Measurements from ENCODE around the gene DRGX. TPM values are rescaled to one million over a fixed set of nuclear protein-coding genes. Genes with fewer than 3 reads are reported as not detected.
A peak's percentile ranks its signal among the peaks of the same experiment; 100 is the strongest.

DRGX gene
- total RNA-seq, 1 donor from 2014 or later: not detected

- no peaks in the 10 kb centered on the region for H3K9me3 Mint-ChIP-seq
- no peak overlapping the region for H3K27ac Mint-ChIP-seq
- H3K36me3 Mint-ChIP-seq (ENCODE audit: low read depth): no peaks in the 10 kb centered on the region
- H3K4me1 Mint-ChIP-seq (ENCODE audit: low read depth): no peaks in the 10 kb centered on the region
- intact Hi-C loops (cut with micrococcal nuclease): loop anchor here (10.0 kb wide), 1 partner anchor 746 kb away; no protein-coding TSS in a partner anchor
- no peak for DNase-seq (ENCODE audit: low spot score)
- no peak overlapping the region for H3K4me3 Mint-ChIP-seq
- H3K27me3 Mint-ChIP-seq (ENCODE audit: insufficient read depth): peaks cover 56% of the 10 kb centered on the region
Observed at GRCh38 chr10:49400365-49400764, 4.5 kb upstream of the DRGX start.

- intact Hi-C loops (cut with micrococcal nuclease): loop anchor here (1.0 kb wide), 1 partner anchor 208 kb away; no protein-coding TSS in a partner anchor
- no peaks in the 10 kb centered on the region for H3K9me3 Mint-ChIP-seq
- no peaks in the 10 kb centered on the region for H3K36me3 Mint-ChIP-seq (ENCODE audit: low read depth)
- H3K4me1 Mint-ChIP-seq (ENCODE audit: low read depth): no peaks in the 10 kb centered on the region
- peaks cover 62% of the 10 kb centered on the region for H3K27me3 Mint-ChIP-seq (ENCODE audit: insufficient read depth)
- DNase-seq (ENCODE audit: low spot score): no peak
- no peak overlapping the region for H3K27ac Mint-ChIP-seq
- peak overlapping the region; percentile 54 for H3K4me3 Mint-ChIP-seq
Observed at GRCh38 chr10:49398986-49399385, 3.1 kb upstream of the DRGX start.

- Mint-ChIP-seq H3K27ac (no peak overlapping the region), H3K36me3 (ENCODE audit: low read depth) (no peaks in the 10 kb centered on the region), H3K4me3 (peak overlapping the region; percentile 54), H3K4me1 (ENCODE audit: low read depth) (no peaks in the 10 kb centered on the region), H3K27me3 (ENCODE audit: insufficient read depth) (peaks cover 65% of the 10 kb centered on the region), H3K9me3 (no peaks in the 10 kb centered on the region)
- peak; percentile 23 for DNase-seq (ENCODE audit: low spot score)
- intact Hi-C loops (cut with micrococcal nuclease): loop anchor here (1.0 kb wide), 1 partner anchor 209 kb away; no protein-coding TSS in a partner anchor
Observed at GRCh38 chr10:49398000-49398861, 2.3 kb upstream of the DRGX start.

GRCh38 chr10:49397036-49397999, 1.4 kb upstream of the DRGX start:
- Mint-ChIP-seq H3K4me3 (no peak overlapping the region), H3K36me3 (ENCODE audit: low read depth) (no peaks in the 10 kb centered on the region), H3K27ac (no peak overlapping the region), H3K9me3 (no peaks in the 10 kb centered on the region), H3K4me1 (ENCODE audit: low read depth) (no peaks in the 10 kb centered on the region), H3K27me3 (ENCODE audit: insufficient read depth) (peaks cover 67% of the 10 kb centered on the region)
- intact Hi-C loops (cut with micrococcal nuclease): no loop called here
- DNase-seq (ENCODE audit: low spot score): no peak

- H3K4me3 Mint-ChIP-seq: no peak overlapping the region
- no peak for DNase-seq (ENCODE audit: low spot score)
- no peaks in the 10 kb centered on the region for H3K36me3 Mint-ChIP-seq (ENCODE audit: low read depth)
- no peaks in the 10 kb centered on the region for H3K9me3 Mint-ChIP-seq
- no peak overlapping the region for H3K27ac Mint-ChIP-seq
- peaks cover 71% of the 10 kb centered on the region for H3K27me3 Mint-ChIP-seq (ENCODE audit: insufficient read depth)
- intact Hi-C loops (cut with micrococcal nuclease): no loop called here
- H3K4me1 Mint-ChIP-seq (ENCODE audit: low read depth): no peaks in the 10 kb centered on the region
Observed at GRCh38 chr10:49396666-49396999, 744 bp upstream of the DRGX start.

GRCh38 chr10:49394933-49395740, 752 bp downstream of the DRGX start:
- no peak for DNase-seq (ENCODE audit: low spot score)
- Mint-ChIP-seq H3K27me3 (ENCODE audit: insufficient read depth) (peaks cover 71% of the 10 kb centered on the region), H3K27ac (peak overlapping the region; percentile 12), H3K9me3 (no peaks in the 10 kb centered on the region), H3K4me3 (no peak overlapping the region), H3K36me3 (ENCODE audit: low read depth) (no peaks in the 10 kb centered on the region), H3K4me1 (ENCODE audit: low read depth) (no peaks in the 10 kb centered on the region)
- intact Hi-C loops (cut with micrococcal nuclease): no loop called here

- intact Hi-C loops (cut with micrococcal nuclease): no loop called here
Observed at GRCh38 chr10:49393757-49394156, 2.1 kb downstream of the DRGX start.

GRCh38 chr10:49393301-49393700, 2.6 kb downstream of the DRGX start:
- intact Hi-C loops (cut with micrococcal nuclease): no loop called here

More at GRCh38 chr10:49393757-49394156, 2.1 kb downstream of the DRGX start:
- H3K9me3 Mint-ChIP-seq: no peaks in the 10 kb centered on the region
- no peak overlapping the region for H3K4me3 Mint-ChIP-seq
- DNase-seq (ENCODE audit: low spot score): no peak
- no peaks in the 10 kb centered on the region for H3K36me3 Mint-ChIP-seq (ENCODE audit: low read depth)
- H3K27me3 Mint-ChIP-seq (ENCODE audit: insufficient read depth): peaks cover 61% of the 10 kb centered on the region
- no peaks in the 10 kb centered on the region for H3K4me1 Mint-ChIP-seq (ENCODE audit: low read depth)
- H3K27ac Mint-ChIP-seq: no peak overlapping the region

GRCh38 chr10:49389361-49389933, 6.4 kb downstream of the DRGX start:
- Mint-ChIP-seq H3K27me3 (ENCODE audit: insufficient read depth) (peaks cover 32% of the 10 kb centered on the region), H3K36me3 (ENCODE audit: low read depth) (no peaks in the 10 kb centered on the region), H3K4me1 (ENCODE audit: low read depth) (no peaks in the 10 kb centered on the region), H3K9me3 (no peaks in the 10 kb centered on the region), H3K4me3 (no peak overlapping the region), H3K27ac (no peak overlapping the region)
- DNase-seq (ENCODE audit: low spot score): no peak
- intact Hi-C loops (cut with micrococcal nuclease): no loop called here

More at GRCh38 chr10:49393301-49393700, 2.6 kb downstream of the DRGX start:
- no peaks in the 10 kb centered on the region for H3K4me1 Mint-ChIP-seq (ENCODE audit: low read depth)
- no peak overlapping the region for H3K27ac Mint-ChIP-seq
- peaks cover 58% of the 10 kb centered on the region for H3K27me3 Mint-ChIP-seq (ENCODE audit: insufficient read depth)
- no peaks in the 10 kb centered on the region for H3K36me3 Mint-ChIP-seq (ENCODE audit: low read depth)
- no peak for DNase-seq (ENCODE audit: low spot score)
- no peaks in the 10 kb centered on the region for H3K9me3 Mint-ChIP-seq
- no peak overlapping the region for H3K4me3 Mint-ChIP-seq

GRCh38 chr10:49388161-49388560, 7.7 kb downstream of the DRGX start:
- no peak overlapping the region for H3K4me3 Mint-ChIP-seq
- intact Hi-C loops (cut with micrococcal nuclease): no loop called here
- H3K4me1 Mint-ChIP-seq (ENCODE audit: low read depth): no peaks in the 10 kb centered on the region
- peaks cover 20% of the 10 kb centered on the region for H3K27me3 Mint-ChIP-seq (ENCODE audit: insufficient read depth)
- H3K9me3 Mint-ChIP-seq: no peaks in the 10 kb centered on the region
- no peaks in the 10 kb centered on the region for H3K36me3 Mint-ChIP-seq (ENCODE audit: low read depth)
- DNase-seq (ENCODE audit: low spot score): no peak
- H3K27ac Mint-ChIP-seq: no peak overlapping the region

GRCh38 chr10:49387071-49387470, 8.8 kb downstream of the DRGX start:
- Mint-ChIP-seq H3K4me3 (no peak overlapping the region), H3K4me1 (ENCODE audit: low read depth) (no peaks in the 10 kb centered on the region), H3K36me3 (ENCODE audit: low read depth) (no peaks in the 10 kb centered on the region), H3K9me3 (no peaks in the 10 kb centered on the region), H3K27me3 (ENCODE audit: insufficient read depth) (peaks cover 14% of the 10 kb centered on the region), H3K27ac (no peak overlapping the region)
- DNase-seq (ENCODE audit: low spot score): no peak
- intact Hi-C loops (cut with micrococcal nuclease): no loop called here

Measured in activated T-helper 1 cell treated with anti-CD3 and anti-CD28 coated beads, Interleukin-12 subunit alpha, Interleukin-12 subunit beta, Interleukin-2, Interleukin-4 antibody, amounts not matched to agents 30 ng/mL and 10 ng/mL and 1 ng/mL, durations not matched to agents 14 hours and 24 hours and 36 hours (primary cell).